HG03558 (cell line): Measurements from ENCODE around the gene KLRF1.

Experiments
- ATAC-seq: cut with Tn5 transposase; IDR thresholded peaks from one replicate; pipeline ENCODE4 v1.9.1; 2021; ENCODE audit warnings: moderate number of reproducible peaks; ENCODE audit not compliant: unreplicated experiment; ENCODE audit errors: extremely low read depth

KLRF1 gene, protein sequence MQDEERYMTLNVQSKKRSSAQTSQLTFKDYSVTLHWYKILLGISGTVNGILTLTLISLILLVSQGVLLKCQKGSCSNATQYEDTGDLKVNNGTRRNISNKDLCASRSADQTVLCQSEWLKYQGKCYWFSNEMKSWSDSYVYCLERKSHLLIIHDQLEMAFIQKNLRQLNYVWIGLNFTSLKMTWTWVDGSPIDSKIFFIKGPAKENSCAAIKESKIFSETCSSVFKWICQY

GRCh38 chr12:9827209-9827888 is at the start of gene KLRF1:
Gene KLRF1 (plus strand): TSS chr12:9827481. CDS start chr12:9827545, 64 bp downstream.
- ATAC-seq, result no peak

DNA sequence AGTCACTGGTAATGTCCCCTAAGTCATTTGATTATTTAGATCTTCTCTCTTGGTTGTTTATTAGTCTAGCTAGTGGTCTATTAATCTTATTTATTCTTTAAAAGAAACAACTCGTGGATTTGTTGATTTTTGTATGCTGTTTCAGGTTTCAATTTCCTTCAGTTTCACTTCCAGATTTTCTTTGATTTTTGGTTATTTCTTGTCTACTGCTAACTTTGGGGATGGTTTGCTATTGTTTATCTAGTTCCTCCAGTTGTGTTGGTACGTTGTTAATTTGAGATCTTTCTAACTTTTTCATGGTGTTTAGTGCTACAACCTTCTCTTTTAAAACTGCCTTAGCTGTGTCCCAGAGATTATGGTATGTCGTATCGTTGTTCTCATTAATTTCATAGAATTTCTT is 48.1 kb upstream of the KLRF1 start:
- ATAC-seq, result no peak

- ATAC-seq, result no peak
Observed at GRCh38 chr12:9781360-9781759, 45.9 kb upstream of the KLRF1 start.

DNA sequence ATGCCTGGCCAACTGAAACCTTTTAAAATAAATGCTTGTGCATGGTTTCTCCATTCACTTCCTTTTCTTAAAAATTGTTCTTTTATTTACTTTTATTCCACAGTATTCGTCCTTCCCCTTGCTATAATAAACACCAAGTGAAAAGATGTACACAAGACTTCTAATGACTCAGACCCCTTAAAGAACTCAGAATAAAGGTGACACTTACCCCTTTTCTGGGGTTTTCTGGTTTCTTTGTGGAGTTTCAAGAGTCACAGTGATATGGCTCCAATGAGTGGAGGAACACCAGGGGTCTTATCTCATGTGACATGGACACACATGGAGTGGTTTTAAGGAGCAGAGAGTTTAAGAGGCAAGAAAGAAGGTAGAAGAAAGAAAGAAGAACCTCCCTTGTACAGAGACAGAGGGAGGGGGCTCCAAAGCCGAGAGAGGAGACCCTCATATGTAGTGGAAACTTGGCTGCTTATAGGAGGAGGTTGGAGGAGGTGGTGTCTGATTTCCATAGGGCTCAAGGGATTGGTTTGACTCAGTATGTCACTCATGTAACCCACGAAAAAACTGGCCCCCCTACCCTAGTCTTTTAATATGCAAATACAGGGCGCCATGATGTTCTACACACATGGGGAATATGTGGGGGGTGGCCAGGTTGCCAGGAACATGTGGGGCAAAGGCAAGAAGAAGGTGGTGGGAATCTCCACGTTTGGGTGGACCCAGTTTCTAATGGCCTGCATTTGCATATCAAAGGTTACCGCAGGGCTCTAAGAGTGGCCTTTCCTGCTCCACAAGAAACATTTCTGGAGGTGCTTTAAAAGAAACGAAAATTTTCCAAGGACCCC is 44.5 kb upstream of the KLRF1 start:
- ATAC-seq, result no peak

GRCh38 chr12:9784326-9784725 is 43.0 kb upstream of the KLRF1 start:
- ATAC-seq, result no peak

DNA sequence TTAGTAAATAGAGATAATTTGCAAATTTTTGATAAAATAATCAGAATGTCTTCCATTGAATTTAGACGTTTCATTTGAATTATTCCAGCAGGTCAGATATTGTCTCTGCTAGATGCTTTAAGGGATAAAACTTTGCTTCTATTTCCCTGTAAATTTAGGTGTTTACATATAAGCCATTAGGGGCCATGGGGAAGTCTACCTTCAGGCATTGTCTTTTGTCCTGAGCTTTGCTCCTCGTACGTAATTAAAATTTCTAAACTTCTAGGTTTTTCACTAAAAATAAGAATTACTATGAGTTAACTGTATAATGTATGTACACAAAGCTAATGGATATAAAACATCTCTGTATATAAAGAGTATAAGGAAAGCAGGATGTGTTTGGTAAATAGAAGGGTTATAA is 42.5 kb upstream of the KLRF1 start:
- ATAC-seq, result no peak

- ATAC-seq, result no peak
Observed at GRCh38 chr12:9786726-9787717, 40.3 kb upstream of the KLRF1 start.

GRCh38 chr12:9792185-9792900 is 34.9 kb upstream of the KLRF1 start:
- ATAC-seq, result no peak

DNA sequence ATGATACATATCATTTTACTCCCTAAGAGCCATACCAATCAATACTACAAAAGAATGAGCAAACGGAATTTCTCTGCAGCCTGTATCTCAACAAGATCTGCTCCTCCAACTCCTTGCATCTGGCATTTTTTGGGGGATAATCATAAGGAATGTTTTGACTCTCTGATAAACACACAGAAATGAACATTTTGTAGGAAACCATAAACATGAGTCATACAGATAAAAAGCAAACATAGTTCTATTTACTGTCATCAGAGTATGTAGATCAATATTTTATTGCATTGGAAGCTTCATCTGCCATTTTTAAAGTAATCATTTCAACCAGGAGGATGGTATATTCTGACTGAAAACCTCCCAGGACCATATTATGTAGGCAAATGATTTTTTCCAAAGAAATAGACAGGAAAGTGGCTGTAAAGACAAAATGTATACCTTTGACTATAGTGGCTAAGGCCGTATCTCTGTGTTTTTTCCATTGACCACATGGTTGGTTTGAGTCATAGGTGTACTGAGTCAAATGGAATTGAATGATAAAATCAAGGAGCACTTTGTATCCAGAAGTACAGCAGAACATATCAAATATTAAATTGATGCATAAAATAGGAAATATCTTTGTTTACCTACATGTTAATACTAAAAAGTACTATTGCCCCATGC is 34.2 kb upstream of the KLRF1 start:
- ATAC-seq, result no peak

GRCh38 chr12:9793779-9794395 is 33.4 kb upstream of the KLRF1 start:
- no peak for ATAC-seq

- ATAC-seq, result no peak
Observed at GRCh38 chr12:9794484-9795093, 32.7 kb upstream of the KLRF1 start.

- no peak for ATAC-seq
Observed at GRCh38 chr12:9795945-9796344, 31.3 kb upstream of the KLRF1 start.

- ATAC-seq, result no peak
Observed at GRCh38 chr12:9796346-9796745, 30.9 kb upstream of the KLRF1 start.

DNA sequence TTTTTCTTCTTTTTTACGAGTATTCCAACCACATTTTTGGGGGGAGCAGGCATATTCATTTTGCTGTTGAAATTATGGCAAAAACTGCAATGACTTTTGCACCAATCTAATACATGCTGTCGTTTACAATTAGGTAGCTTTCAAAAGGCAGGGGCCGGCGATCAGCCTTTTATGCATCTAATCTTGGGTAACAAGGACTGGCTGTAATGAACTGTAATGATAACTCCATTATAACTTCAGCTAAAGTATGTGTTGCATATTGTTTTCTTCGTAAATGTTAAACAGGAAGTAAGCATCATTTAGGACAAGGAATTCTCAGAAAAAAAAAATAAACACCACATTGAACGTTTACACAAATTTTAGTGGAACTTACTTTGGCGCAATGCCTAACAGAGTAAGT is 30.3 kb upstream of the KLRF1 start:
- ATAC-seq, result no peak

- peak; percentile 79 for ATAC-seq
Observed at GRCh38 chr12:9797722-9798619, 29.3 kb upstream of the KLRF1 start.

DNA sequence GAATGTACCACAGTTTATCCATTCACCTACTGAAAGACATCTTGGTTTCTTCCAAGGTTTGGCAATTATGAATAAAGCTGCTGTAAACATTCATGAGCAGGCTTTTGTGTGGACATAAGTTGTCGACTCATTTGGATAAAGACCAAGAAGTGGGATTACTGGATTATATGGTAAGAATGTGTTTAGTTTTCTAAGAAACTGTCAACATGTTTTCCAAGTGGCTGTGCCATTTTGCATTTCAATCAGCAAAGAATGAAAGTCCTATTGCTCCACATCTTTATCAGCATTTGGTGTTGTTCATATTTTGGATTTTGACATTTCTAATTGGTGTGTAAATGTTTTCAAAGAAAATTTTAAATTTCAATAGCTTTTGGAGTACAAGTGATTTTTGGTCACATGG is 27.3 kb upstream of the KLRF1 start:
- ATAC-seq, result no peak

- ATAC-seq, result no peak
Observed at GRCh38 chr12:9805883-9806282, 21.4 kb upstream of the KLRF1 start.
